Natural killer cell (primary cell): ENCODE results near the gene MLST8. TPM values are rescaled to one million over a fixed set of nuclear protein-coding genes. Genes with fewer than 3 reads are reported as not detected.

Experiments used
- ATAC-seq, 3 donors: fragments of 150-1000 bp in 2 of 3; fragments of 200-7000 bp in 1 of 3; cut with Tn5 transposase; 1 replicate in 1 of 3; 2 replicates in 2 of 3; pipeline ENCODE4 v1.10.0; 2021; ENCODE audit warnings: mild to moderate bottlenecking in 2 of 3, moderate library complexity in 2 of 3
- DNase-seq, 2 donors: peaks; one replicate each; pipeline versions ENCODE4 v3.0.0 to v3.0.0-alpha.2; 2013 to 2021; ENCODE audit warnings: mixed read lengths in 1 of 2
- H3K27ac ChIP-seq: one replicate; pipeline ENCODE4 v1.5.1; 2013; ENCODE audit warnings: mild to moderate bottlenecking, low read length
- H3K27me3 ChIP-seq: one replicate; pipeline ENCODE4 v1.6.1; 2013; ENCODE audit warnings: low read length; ENCODE audit not compliant: control insufficient read depth, insufficient read depth
- H3K36me3 ChIP-seq: one replicate; pipeline ENCODE4 v1.6.1; 2013; ENCODE audit warnings: low read length; ENCODE audit not compliant: control insufficient read depth, insufficient read depth
- H3K4me1 ChIP-seq: one replicate; pipeline ENCODE4 v1.6.1; 2013; ENCODE audit warnings: low read length; ENCODE audit not compliant: control insufficient read depth, insufficient read depth
- H3K4me3 ChIP-seq: one replicate; pipeline ENCODE4 v1.5.1; 2013; ENCODE audit warnings: low read length
- H3K9me3 ChIP-seq: one replicate; pipeline ENCODE4 v1.6.1; 2013; ENCODE audit warnings: low read length; ENCODE audit not compliant: control insufficient read depth, insufficient read depth
- H3K27ac Mint-ChIP-seq, 2 donors: one replicate each; pipeline ENCODE4 v1.8.0; 2022; ENCODE audit warnings: mild to moderate bottlenecking in 2 of 2, mixed read lengths in 2 of 2, moderate library complexity in 1 of 2
- H3K27me3 Mint-ChIP-seq, 2 donors: one replicate each; pipeline ENCODE4 v1.8.0; 2022; ENCODE audit warnings: low read depth in 2 of 2, mixed read lengths in 2 of 2
- H3K36me3 Mint-ChIP-seq: one replicate; pipeline ENCODE4 v1.8.0; 2022; ENCODE audit warnings: mixed read lengths
- H3K4me1 Mint-ChIP-seq, 2 donors: one replicate each; pipeline ENCODE4 v1.8.0; 2022; ENCODE audit warnings: mixed read lengths in 2 of 2
- H3K4me3 Mint-ChIP-seq: one replicate; pipeline ENCODE4 v1.8.0; 2022; ENCODE audit warnings: mild to moderate bottlenecking, moderate library complexity, mixed read lengths
- H3K9me3 Mint-ChIP-seq, 2 donors: one replicate each; pipeline ENCODE4 v1.8.0; 2022; ENCODE audit warnings: mixed read lengths in 2 of 2
- WGBS: methylation state at CpG from one replicate; pipeline ENCODE4 v1.1.7; 2013; ENCODE audit warnings: missing lambda C conversion rate; ENCODE audit not compliant: insufficient coverage; 5-methylcytosine and 5-hydroxymethylcytosine counted together
- intact Hi-C: fragments of 100-400 bp; cut with micrococcal nuclease; formaldehyde crosslinking; loops from one replicate; pipeline ENCODE4 v1.14.2; 2022
- total RNA-seq, 4 donors: library from RNA; stranded (reverse); fragments of 120-200 nt in 1 of 4; gene quantifications; one replicate each; pipeline versions ENCODE4 v1.2.3 to v1.2.4, GENCODE V29; 2013 to 2022
- TF ChIP-seq, protein P1 (sequence below): fragments of 200-600 bp; IDR thresholded peaks from one replicate; pipeline ENCODE4 v1.8.0; 2022; ENCODE audit warnings: antibody characterized with exemption

Gene MLST8
- total RNA-seq, 3 donors from 2014 or later (not counting 1 experiment from before 2014, with no cell fraction given) = 19.7 to 30.2 (median 27.8) TPM

DNA sequence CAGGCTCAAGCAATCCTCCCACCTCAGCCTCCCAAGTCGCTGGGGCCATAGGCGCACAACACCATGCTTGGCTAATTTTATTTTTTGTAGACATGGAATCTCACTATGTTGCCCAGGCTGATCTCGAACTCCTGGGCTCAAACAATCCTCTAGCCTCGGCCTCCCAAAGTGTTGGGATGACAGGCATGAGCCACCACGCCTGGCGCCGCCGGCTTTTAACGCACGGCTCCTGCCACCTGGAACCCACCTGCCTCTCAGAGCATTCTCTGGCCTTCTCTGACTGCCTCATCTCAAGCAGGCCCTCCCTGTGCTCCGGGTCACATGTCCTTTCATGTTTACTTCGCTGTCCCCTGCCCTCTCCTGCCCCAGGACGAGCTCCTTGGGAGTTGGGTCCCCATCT is 19.2 kb upstream of the MLST8 start:
- Histone ChIP-seq H3K4me3 (no peak overlapping the region), H3K9me3 (no peaks in the 10 kb centered on the region), H3K27me3 (no peaks in the 10 kb centered on the region), H3K4me1 (no peaks in the 10 kb centered on the region), H3K27ac (no peak overlapping the region), H3K36me3 (no peaks in the 10 kb centered on the region)
- H3K4me1 Mint-ChIP-seq = peaks cover 0 to 6% of the 10 kb centered on the region in 2 donors
- DNase-seq = no peak
- TF ChIP-seq, protein P1, sequence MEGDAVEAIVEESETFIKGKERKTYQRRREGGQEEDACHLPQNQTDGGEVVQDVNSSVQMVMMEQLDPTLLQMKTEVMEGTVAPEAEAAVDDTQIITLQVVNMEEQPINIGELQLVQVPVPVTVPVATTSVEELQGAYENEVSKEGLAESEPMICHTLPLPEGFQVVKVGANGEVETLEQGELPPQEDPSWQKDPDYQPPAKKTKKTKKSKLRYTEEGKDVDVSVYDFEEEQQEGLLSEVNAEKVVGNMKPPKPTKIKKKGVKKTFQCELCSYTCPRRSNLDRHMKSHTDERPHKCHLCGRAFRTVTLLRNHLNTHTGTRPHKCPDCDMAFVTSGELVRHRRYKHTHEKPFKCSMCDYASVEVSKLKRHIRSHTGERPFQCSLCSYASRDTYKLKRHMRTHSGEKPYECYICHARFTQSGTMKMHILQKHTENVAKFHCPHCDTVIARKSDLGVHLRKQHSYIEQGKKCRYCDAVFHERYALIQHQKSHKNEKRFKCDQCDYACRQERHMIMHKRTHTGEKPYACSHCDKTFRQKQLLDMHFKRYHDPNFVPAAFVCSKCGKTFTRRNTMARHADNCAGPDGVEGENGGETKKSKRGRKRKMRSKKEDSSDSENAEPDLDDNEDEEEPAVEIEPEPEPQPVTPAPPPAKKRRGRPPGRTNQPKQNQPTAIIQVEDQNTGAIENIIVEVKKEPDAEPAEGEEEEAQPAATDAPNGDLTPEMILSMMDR = no peak
- no peak overlapping the region for H3K4me3 Mint-ChIP-seq
- no peaks in the 10 kb centered on the region for H3K27me3 Mint-ChIP-seq
- no peaks in the 10 kb centered on the region for H3K9me3 Mint-ChIP-seq
- intact Hi-C loops = no loop called here
- H3K36me3 Mint-ChIP-seq = no peaks in the 10 kb centered on the region
- WGBS = 90% methylated on average over 13 of the region's 13 CpGs
- no peak overlapping the region for H3K27ac Mint-ChIP-seq
- ATAC-seq = no peak

DNA sequence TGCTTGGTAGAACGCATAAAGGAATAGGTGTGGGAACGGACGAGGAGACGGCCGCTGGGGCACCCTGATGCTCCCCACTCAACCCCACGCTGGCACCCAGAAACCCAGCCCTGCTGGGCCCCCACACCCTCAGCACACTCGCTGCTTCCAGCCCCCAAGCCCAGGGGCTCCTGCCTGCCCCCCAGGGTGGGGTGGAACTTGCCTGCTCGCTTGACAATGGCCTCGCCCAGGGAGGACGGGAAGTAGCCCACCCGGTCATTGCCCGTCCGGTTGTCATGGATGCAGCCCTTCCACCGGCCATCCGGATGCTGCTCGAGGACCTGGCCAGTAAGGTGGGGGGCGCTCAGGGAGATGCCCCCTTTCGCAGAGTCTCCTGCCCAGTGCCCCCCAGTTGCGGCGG is 18.7 kb upstream of the MLST8 start:
- H3K36me3 Mint-ChIP-seq = no peaks in the 10 kb centered on the region

DNA sequence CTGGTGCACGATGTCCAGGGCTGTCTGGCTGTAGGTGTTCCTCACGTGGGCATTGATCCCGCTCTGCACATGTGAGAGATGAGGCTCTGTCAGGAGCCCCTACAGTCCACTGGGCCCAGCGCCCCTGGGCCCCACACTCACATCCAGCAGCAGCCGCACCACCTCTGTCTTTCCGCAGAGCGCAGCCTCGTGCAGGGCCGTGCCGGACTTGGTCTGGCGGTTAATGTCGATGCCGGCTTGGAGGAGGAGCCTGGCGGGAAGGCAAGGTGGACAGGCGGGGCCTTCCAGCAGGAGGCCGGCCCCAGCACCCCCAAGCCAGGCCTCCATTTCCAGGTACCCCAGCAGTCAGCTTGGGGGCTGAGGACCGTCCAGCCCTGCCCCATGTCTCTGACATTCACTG is 18.0 kb upstream of the MLST8 start:
- ATAC-seq (no peak), DNase-seq (no peak)
- TF ChIP-seq, protein P1 = no peak
- H3K9me3 ChIP-seq = no peaks in the 10 kb centered on the region
- no peaks in the 10 kb centered on the region for H3K9me3 Mint-ChIP-seq
- no peaks in the 10 kb centered on the region for H3K27me3 Mint-ChIP-seq
- 88% methylated on average over 17 of the region's 17 CpGs for WGBS
- H3K4me3 ChIP-seq = no peak overlapping the region
- intact Hi-C loops = no loop called here
- no peaks in the 10 kb centered on the region for H3K36me3 ChIP-seq
- no peak overlapping the region for H3K27ac Mint-ChIP-seq
- H3K4me1 ChIP-seq = no peaks in the 10 kb centered on the region
- no peak overlapping the region for H3K27ac ChIP-seq
- no peaks in the 10 kb centered on the region for H3K36me3 Mint-ChIP-seq
- no peaks in the 10 kb centered on the region for H3K27me3 ChIP-seq
- H3K4me1 Mint-ChIP-seq = peaks cover 0 to 3% of the 10 kb centered on the region in 2 donors
- H3K4me3 Mint-ChIP-seq = no peak overlapping the region

More for the DNA sequence above, 18.7 kb upstream of the MLST8 start:
- intact Hi-C loops = no loop called here
- no peaks in the 10 kb centered on the region for H3K9me3 ChIP-seq
- Mint-ChIP-seq H3K27me3 (no peaks in the 10 kb centered on the region), H3K4me1 (peaks cover 0 to 6% of the 10 kb centered on the region in 2 donors), H3K27ac (no peak overlapping the region), H3K4me3 (no peak overlapping the region), H3K9me3 (no peaks in the 10 kb centered on the region)
- DNase-seq (no peak), ATAC-seq (no peak)
- TF ChIP-seq, protein P1 = no peak
- H3K4me1 ChIP-seq = no peaks in the 10 kb centered on the region
- no peaks in the 10 kb centered on the region for H3K36me3 ChIP-seq
- no peak overlapping the region for H3K27ac ChIP-seq
- 93% methylated on average over 20 of the region's 20 CpGs for WGBS
- no peak overlapping the region for H3K4me3 ChIP-seq
- H3K27me3 ChIP-seq = no peaks in the 10 kb centered on the region

DNA sequence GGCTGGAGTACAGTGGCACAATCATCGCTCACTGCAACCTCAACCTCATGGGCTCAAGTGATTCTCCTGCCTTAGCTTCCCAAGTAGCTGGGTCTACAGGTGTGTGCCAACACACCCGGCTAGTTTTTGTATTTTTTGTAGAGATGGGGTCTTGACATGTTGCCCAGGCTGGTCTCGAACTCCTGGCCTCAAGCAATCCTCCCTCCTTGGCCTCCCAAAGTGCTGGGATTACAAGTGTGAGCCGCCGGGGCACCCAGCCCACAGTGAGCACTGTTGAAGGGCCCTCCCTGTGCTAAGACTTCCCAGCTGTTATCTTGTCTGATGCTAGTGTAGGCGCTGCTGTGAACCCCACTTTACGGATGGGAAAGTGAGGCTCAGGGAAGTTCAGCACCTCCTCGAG is 16.9 kb upstream of the MLST8 start:
- ATAC-seq = no peak
- H3K4me3 Mint-ChIP-seq = no peak overlapping the region
- H3K27me3 Mint-ChIP-seq = no peaks in the 10 kb centered on the region

More for the DNA sequence above, 16.9 kb upstream of the MLST8 start:
- Mint-ChIP-seq H3K27ac (no peak overlapping the region), H3K4me1 (no peaks in the 10 kb centered on the region), H3K9me3 (no peaks in the 10 kb centered on the region), H3K36me3 (no peaks in the 10 kb centered on the region)
- Histone ChIP-seq H3K4me3 (no peak overlapping the region), H3K4me1 (no peaks in the 10 kb centered on the region), H3K27ac (no peak overlapping the region), H3K9me3 (no peaks in the 10 kb centered on the region), H3K36me3 (no peaks in the 10 kb centered on the region), H3K27me3 (no peaks in the 10 kb centered on the region)
- no peak for DNase-seq
- intact Hi-C loops = no loop called here
- 93% methylated on average over 8 of the region's 8 CpGs for WGBS
- TF ChIP-seq, protein P1 = no peak
